ENCODE measurements around the gene POM121L12. TPM values are rescaled to one million over a fixed set of nuclear protein-coding genes. Genes with fewer than 3 reads are reported as not detected.

Gene POM121L12
- total and polyA plus RNA-seq, 4 donors, result not detected

- 28 to 67% methylated on average over 1 of the region's 1 CpG for WGBS, 2 donors
- no peak for TF ChIP-seq CTCF (IDR thresholded peaks at IDR 0.05; ENCODE audit: control extremely low read depth, extremely low read depth)
- no peak for DNase-seq
Observed at GRCh38 chr7:52995676-52996075, 39.8 kb upstream of the POM121L12 start.

GRCh38 chr7:53001221-53001620, 34.2 kb upstream of the POM121L12 start:
- no peak for TF ChIP-seq CTCF (IDR thresholded peaks at IDR 0.05; ENCODE audit: control extremely low read depth, extremely low read depth)
- no peaks in the 10 kb centered on the region for H3K4me1 ChIP-seq (ENCODE audit: control insufficient read depth in 5 of 5, insufficient read depth in 5 of 5, low read length in 5 of 5)
- no peak overlapping the region for H3K9ac ChIP-seq (ENCODE audit: insufficient read depth in 1 of 2, low read length in 2 of 2)
- H3K27ac ChIP-seq (ENCODE audit: low read depth in 1 of 2, low read length in 1 of 2), result no peak overlapping the region
- DNase-seq, result peak in 2 of 3 donors; percentile 1 to 11
- no peak for ATAC-seq (ENCODE audit: insufficient read depth, low FRiP score)
- peaks cover 0 to 15% (median 0%) of the 10 kb centered on the region in 4 donors for H3K9me3 ChIP-seq (ENCODE audit: control insufficient read depth in 4 of 4, insufficient read depth in 3 of 4, low read length in 3 of 4)
- no peaks in the 10 kb centered on the region for H3K36me3 ChIP-seq (ENCODE audit: control insufficient read depth in 4 of 4, insufficient read depth in 4 of 4, low read length in 4 of 4)
- no peaks in the 10 kb centered on the region for H3K27me3 ChIP-seq (ENCODE audit: control insufficient read depth in 3 of 3, insufficient read depth in 3 of 3, low read length in 2 of 3)
- H3K4me3 ChIP-seq, result no peak overlapping the region
- 62 to 76% methylated on average over 3 of the region's 3 CpGs for WGBS, 2 donors

More at GRCh38 chr7:52995676-52996075, 39.8 kb upstream of the POM121L12 start:
- no peaks in the 10 kb centered on the region for H3K4me1 ChIP-seq (ENCODE audit: control insufficient read depth in 5 of 5, insufficient read depth in 5 of 5, low read length in 5 of 5)
- H3K27ac ChIP-seq (ENCODE audit: low read depth in 1 of 2, low read length in 1 of 2), result no peak overlapping the region
- no peaks in the 10 kb centered on the region for H3K36me3 ChIP-seq (ENCODE audit: control insufficient read depth in 4 of 4, insufficient read depth in 4 of 4, low read length in 4 of 4)
- H3K9me3 ChIP-seq (ENCODE audit: control insufficient read depth in 4 of 4, insufficient read depth in 3 of 4, low read length in 3 of 4), result no peaks in the 10 kb centered on the region
- no peak overlapping the region for H3K4me3 ChIP-seq
- H3K27me3 ChIP-seq (ENCODE audit: control insufficient read depth in 3 of 3, insufficient read depth in 3 of 3, low read length in 2 of 3), result no peaks in the 10 kb centered on the region
- no peak overlapping the region for H3K9ac ChIP-seq (ENCODE audit: insufficient read depth in 1 of 2, low read length in 2 of 2)
- no peak for ATAC-seq (ENCODE audit: insufficient read depth, low FRiP score)

- Histone ChIP-seq H3K27me3 (ENCODE audit: control insufficient read depth in 3 of 3, insufficient read depth in 3 of 3, low read length in 2 of 3) (no peaks in the 10 kb centered on the region), H3K4me1 (ENCODE audit: control insufficient read depth in 5 of 5, insufficient read depth in 5 of 5, low read length in 5 of 5) (no peaks in the 10 kb centered on the region), H3K9ac (ENCODE audit: insufficient read depth in 1 of 2, low read length in 2 of 2) (no peak overlapping the region), H3K27ac (ENCODE audit: low read depth in 1 of 2, low read length in 1 of 2) (no peak overlapping the region), H3K36me3 (ENCODE audit: control insufficient read depth in 4 of 4, insufficient read depth in 4 of 4, low read length in 4 of 4) (no peaks in the 10 kb centered on the region), H3K9me3 (ENCODE audit: control insufficient read depth in 4 of 4, insufficient read depth in 3 of 4, low read length in 3 of 4) (peaks cover 0 to 15% (median 0%) of the 10 kb centered on the region in 4 donors), H3K4me3 (no peak overlapping the region)
- 72 to 84% methylated on average over 7 of the region's 7 CpGs for WGBS, 2 donors
- ATAC-seq (ENCODE audit: insufficient read depth, low FRiP score) (no peak), DNase-seq (no peak)
- TF ChIP-seq CTCF (IDR thresholded peaks at IDR 0.05; ENCODE audit: control extremely low read depth, extremely low read depth), result no peak
Observed at GRCh38 chr7:53002389-53002788, 33.0 kb upstream of the POM121L12 start.
